Anterior cingulate cortex (tissue), 58 donors: ENCODE data around the gene SFTPA2.
"Not testable (repeated sequence)": the region's sequence is repeated elsewhere in the genome, so short reads cannot be mapped to it uniquely, and the experiment has no call there.

ENCODE experiments used
- DNase-seq, 58 donors: peaks; one replicate each; lab custom pipeline; 2025; lab: John Stamatoyannopoulos, UW

SFTPA2 gene

GRCh38 chr10:79560160-79560709 lies at the start of gene SFTPA2:
Gene SFTPA2, minus strand, starts transcription at chr10:79560407. Its CDS starts 924 bp downstream, at chr10:79559483.
- DNase-seq, result no peak

- DNase-seq, result peak in 2 of 58 donors; percentile 3 to 22
Measured at GRCh38 chr10:79608505-79609375, 48.5 kb upstream of the SFTPA2 start.

- no peak for DNase-seq
Measured at GRCh38 chr10:79605308-79605707, 45.1 kb upstream of the SFTPA2 start.

GRCh38 chr10:79604294-79604693 lies 44.1 kb upstream of the SFTPA2 start:
- DNase-seq, result no peak

GRCh38 chr10:79602953-79603352 lies 42.7 kb upstream of the SFTPA2 start:
- DNase-seq, result no peak

GRCh38 chr10:79601939-79602338 lies 41.7 kb upstream of the SFTPA2 start:
- DNase-seq, result no peak

- DNase-seq, result not testable (repeated sequence)
Measured at GRCh38 chr10:79599644-79600043, 39.4 kb upstream of the SFTPA2 start.

- DNase-seq, result no peak
Measured at GRCh38 chr10:79595510-79595909, 35.3 kb upstream of the SFTPA2 start.

GRCh38 chr10:79594565-79594964 lies 34.4 kb upstream of the SFTPA2 start:
- not testable (repeated sequence) for DNase-seq

GRCh38 chr10:79593377-79593776 lies 33.2 kb upstream of the SFTPA2 start:
- DNase-seq, result no peak

- no peak for DNase-seq
Measured at GRCh38 chr10:79588800-79589199, 28.6 kb upstream of the SFTPA2 start.

GRCh38 chr10:79586933-79587332 lies 26.7 kb upstream of the SFTPA2 start:
- DNase-seq, result no peak

GRCh38 chr10:79585870-79586527 lies 25.8 kb upstream of the SFTPA2 start:
- no peak for DNase-seq

- DNase-seq, result no peak
Measured at GRCh38 chr10:79583488-79584024, 23.3 kb upstream of the SFTPA2 start.

- DNase-seq, result not testable (repeated sequence)
Measured at GRCh38 chr10:79582954-79583353, 22.7 kb upstream of the SFTPA2 start.

- DNase-seq, result no peak
Measured at GRCh38 chr10:79582096-79582495, 21.9 kb upstream of the SFTPA2 start.

GRCh38 chr10:79581044-79581443 lies 20.8 kb upstream of the SFTPA2 start:
- DNase-seq, result no peak

GRCh38 chr10:79579361-79579760 lies 19.2 kb upstream of the SFTPA2 start:
- DNase-seq, result no peak

GRCh38 chr10:79570624-79571023 lies 10.4 kb upstream of the SFTPA2 start:
- not testable (repeated sequence) for DNase-seq

GRCh38 chr10:79563426-79563825 lies 3.2 kb upstream of the SFTPA2 start:
- no peak for DNase-seq

GRCh38 chr10:79562135-79562756 lies 2.0 kb upstream of the SFTPA2 start:
- DNase-seq, result peak in 45 of 58 donors; percentile 3 to 73 (median 28)
